ENCODE results near the gene UQCR11. TPM values are rescaled to one million over a fixed set of nuclear protein-coding genes. Genes with fewer than 3 reads are reported as not detected.

The UQCR11 gene
- total and polyA plus RNA-seq, 2 donors (not counting 3 experiments of a cell fraction or from before 2014, with no cell fraction given), result 165 to 210 TPM

- no peaks in the 10 kb centered on the region for H3K4me1 ChIP-seq (ENCODE audit: control insufficient read depth, extremely low read depth, insufficient read depth, low read length)
- no peaks in the 10 kb centered on the region for H4K20me1 ChIP-seq (replicated peaks; ENCODE audit: control insufficient read depth, extremely low read depth, insufficient read depth, low read length)
- POLR2A ChIA-PET, result no interaction called here
- CTCF ChIA-PET, result no interaction called here
- no peaks in the 10 kb centered on the region for H3K9me1 ChIP-seq (replicated peaks; ENCODE audit: control insufficient read depth, extremely low read depth, insufficient read depth, low read length)
- FAIRE-seq, result no peak
- H3K27ac ChIP-seq (ENCODE audit: insufficient read depth, low read depth, low read length), result no peak overlapping the region
- no peak overlapping the region for H3K4me2 ChIP-seq (ENCODE audit: insufficient read depth, low read length)
- no peaks in the 10 kb centered on the region for H3K9me3 ChIP-seq (replicated peaks; ENCODE audit: control insufficient read depth, insufficient read depth, low read length)
- TF ChIP-seq GATA2 (IDR thresholded peaks at IDR 0.05; ENCODE audit: insufficient read depth, insufficient read length, low read depth, low read length) (no peak), MYC (IDR thresholded peaks at IDR 0.05; ENCODE audit: low read depth, low read length) (no peak)
- intact Hi-C loops (cut with micrococcal nuclease), result no loop called here
- no TSS peak for BruUV-seq (replicated peaks)
- peaks cover 13 to 56% of the 10 kb centered on the region in 2 experiments for H3K36me3 ChIP-seq (ENCODE audit: control insufficient read depth in 2 of 2, extremely low read depth in 1 of 2, insufficient read depth in 2 of 2, low read length in 2 of 2)
- DNase-seq (ENCODE audit: low read depth, low spot score), result no peak
- dilution Hi-C loops (cut with MboI; ENCODE audit: extremely low pct_ligation_motif_present, low sequenced_read_pairs), result no loop called here
- H3K4me3 ChIP-seq (replicated peaks in 1 of 3; ENCODE audit: insufficient read depth in 1 of 3, low read depth in 1 of 3, low read length in 3 of 3), result no peak overlapping the region
- no peaks in the 10 kb centered on the region for H3K27me3 ChIP-seq (ENCODE audit: control insufficient read depth in 2 of 2, insufficient read depth in 2 of 2, low read length in 2 of 2)
- no peak overlapping the region for H3K9ac ChIP-seq (replicated peaks; ENCODE audit: extremely low read depth, insufficient read depth, low read length)
- H3K79me2 ChIP-seq (ENCODE audit: control insufficient read depth, insufficient read depth, low read length), result no peaks in the 10 kb centered on the region
- no peak overlapping the region for H2AFZ ChIP-seq (ENCODE audit: low read depth, low read length)
Measured at GRCh38 chr19:1613146-1613545, 7.9 kb upstream of the UQCR11 start.

- Histone ChIP-seq H4K20me1 (replicated peaks; ENCODE audit: control insufficient read depth, extremely low read depth, insufficient read depth, low read length) (no peaks in the 10 kb centered on the region), H3K27ac (ENCODE audit: insufficient read depth, low read depth, low read length) (no peak overlapping the region), H2AFZ (ENCODE audit: low read depth, low read length) (no peak overlapping the region), H3K4me1 (ENCODE audit: control insufficient read depth, extremely low read depth, insufficient read depth, low read length) (no peaks in the 10 kb centered on the region), H3K36me3 (ENCODE audit: control insufficient read depth in 2 of 2, extremely low read depth in 1 of 2, insufficient read depth in 2 of 2, low read length in 2 of 2) (peaks cover 13 to 53% of the 10 kb centered on the region in 2 experiments), H3K27me3 (ENCODE audit: control insufficient read depth in 2 of 2, insufficient read depth in 2 of 2, low read length in 2 of 2) (no peaks in the 10 kb centered on the region), H3K9ac (replicated peaks; ENCODE audit: extremely low read depth, insufficient read depth, low read length) (no peak overlapping the region), H3K9me1 (replicated peaks; ENCODE audit: control insufficient read depth, extremely low read depth, insufficient read depth, low read length) (no peaks in the 10 kb centered on the region), H3K4me3 (replicated peaks in 1 of 3; ENCODE audit: insufficient read depth in 1 of 3, low read depth in 1 of 3, low read length in 3 of 3) (no peak overlapping the region), H3K79me2 (ENCODE audit: control insufficient read depth, insufficient read depth, low read length) (no peaks in the 10 kb centered on the region), H3K9me3 (replicated peaks; ENCODE audit: control insufficient read depth, insufficient read depth, low read length) (no peaks in the 10 kb centered on the region), H3K4me2 (ENCODE audit: insufficient read depth, low read length) (no peak overlapping the region)
- FAIRE-seq (no peak), DNase-seq (ENCODE audit: low read depth, low spot score) (no peak)
- intact Hi-C loops (cut with micrococcal nuclease) (no loop called here), dilution Hi-C loops (cut with MboI; ENCODE audit: extremely low pct_ligation_motif_present, low sequenced_read_pairs) (no loop called here)
- ChIA-PET POLR2A (no interaction called here), CTCF (no interaction called here)
- no TSS peak for BruUV-seq (replicated peaks)
- TF ChIP-seq EZH2 (IDR thresholded peaks at IDR 0.05; ENCODE audit: borderline replicate concordance, low read depth, low read length, severe bottlenecking) (no peak), POLR2AphosphoS5 (IDR thresholded peaks at IDR 0.05; ENCODE audit: insufficient read depth, low read depth, low read length) (no peak), GATA2 (IDR thresholded peaks at IDR 0.05; ENCODE audit: insufficient read depth, insufficient read length, low read depth, low read length) (no peak), FOS (IDR thresholded peaks at IDR 0.05; ENCODE audit: borderline replicate concordance, insufficient read depth, low read length) (no peak), POLR2A (IDR thresholded peaks at IDR 0.05; ENCODE audit: low read depth, low read length) (no peak), MYC (IDR thresholded peaks at IDR 0.05; ENCODE audit: low read depth, low read length) (no peak), JUN (IDR thresholded peaks at IDR 0.05; ENCODE audit: borderline replicate concordance, insufficient read depth, insufficient read length, low read depth) (no peak)
- TF ChIP-seq, protein P1, sequence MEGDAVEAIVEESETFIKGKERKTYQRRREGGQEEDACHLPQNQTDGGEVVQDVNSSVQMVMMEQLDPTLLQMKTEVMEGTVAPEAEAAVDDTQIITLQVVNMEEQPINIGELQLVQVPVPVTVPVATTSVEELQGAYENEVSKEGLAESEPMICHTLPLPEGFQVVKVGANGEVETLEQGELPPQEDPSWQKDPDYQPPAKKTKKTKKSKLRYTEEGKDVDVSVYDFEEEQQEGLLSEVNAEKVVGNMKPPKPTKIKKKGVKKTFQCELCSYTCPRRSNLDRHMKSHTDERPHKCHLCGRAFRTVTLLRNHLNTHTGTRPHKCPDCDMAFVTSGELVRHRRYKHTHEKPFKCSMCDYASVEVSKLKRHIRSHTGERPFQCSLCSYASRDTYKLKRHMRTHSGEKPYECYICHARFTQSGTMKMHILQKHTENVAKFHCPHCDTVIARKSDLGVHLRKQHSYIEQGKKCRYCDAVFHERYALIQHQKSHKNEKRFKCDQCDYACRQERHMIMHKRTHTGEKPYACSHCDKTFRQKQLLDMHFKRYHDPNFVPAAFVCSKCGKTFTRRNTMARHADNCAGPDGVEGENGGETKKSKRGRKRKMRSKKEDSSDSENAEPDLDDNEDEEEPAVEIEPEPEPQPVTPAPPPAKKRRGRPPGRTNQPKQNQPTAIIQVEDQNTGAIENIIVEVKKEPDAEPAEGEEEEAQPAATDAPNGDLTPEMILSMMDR (IDR thresholded peaks at IDR 0.05; ENCODE audit: extremely low read depth in 1 of 2, insufficient read depth in 1 of 2, low read depth in 1 of 2, low read length in 2 of 2), result no peak
- TF ChIP-seq, protein P2, sequence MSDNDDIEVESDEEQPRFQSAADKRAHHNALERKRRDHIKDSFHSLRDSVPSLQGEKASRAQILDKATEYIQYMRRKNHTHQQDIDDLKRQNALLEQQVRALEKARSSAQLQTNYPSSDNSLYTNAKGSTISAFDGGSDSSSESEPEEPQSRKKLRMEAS (IDR thresholded peaks at IDR 0.05; ENCODE audit: insufficient read depth, insufficient read length), result no peak
Measured at GRCh38 chr19:1612114-1613086, 7.1 kb upstream of the UQCR11 start.
